GM12878 (cell line): ENCODE data around the gene ZNG1C.
"Not testable (repeated sequence)": the region's sequence is repeated elsewhere in the genome, so short reads cannot be mapped to it uniquely, and the experiment has no call there.

Experiments
- CTCF ChIP-seq, 3 experiments: IDR thresholded peaks in 2 of 3; conservative IDR thresholded peaks in 1 of 3; 2 replicates each; pipeline ENCODE4 v1.5.1; 2011; ENCODE audit warnings: low read depth in 3 of 3, low read length in 3 of 3, mild to moderate bottlenecking in 3 of 3, control low read depth in 2 of 3, moderate library complexity in 2 of 3, inconsistent platforms in 1 of 3, mixed read lengths in 1 of 3; ENCODE audit not compliant: control insufficient read depth in 2 of 3, insufficient read depth in 1 of 3; ENCODE audit errors: extremely low read depth in 1 of 3
- EP300 ChIP-seq, 2 experiments: fragments of 150-350 bp in 1 of 2; IDR thresholded peaks; 2 replicates each; pipeline ENCODE4 v1.6.1; 2011 to 2012; ENCODE audit warnings: low read depth in 2 of 2, low read length in 2 of 2, borderline replicate concordance in 1 of 2, improper control_type of control experiment in 1 of 2, inconsistent platforms in 1 of 2; ENCODE audit not compliant: control insufficient read depth in 1 of 2
- ESRRA ChIP-seq: IDR thresholded peaks from 2 replicates; pipeline ENCODE4 v1.6.1; 2012; ENCODE audit warnings: mild to moderate bottlenecking, low read length, improper control_type of control experiment
- ETV6 ChIP-seq, 2 experiments: fragments of 450-650 bp in 1 of 2; IDR thresholded peaks in 1 of 2; conservative IDR thresholded peaks in 1 of 2; 2 replicates each; pipeline ENCODE4 v1.6.1; 2014; ENCODE audit warnings: antibody characterized with exemption in 1 of 2, borderline replicate concordance in 1 of 2, low read depth in 1 of 2, mild to moderate bottlenecking in 1 of 2, moderate library complexity in 1 of 2
- FOS ChIP-seq: IDR thresholded peaks from 3 replicates; pipeline ENCODE4 v1.6.1; 2011; ENCODE audit warnings: borderline replicate concordance; ENCODE audit not compliant: insufficient read length; ENCODE audit errors: extremely low read depth
- IKZF1 ChIP-seq: fragments of 450-650 bp; conservative IDR thresholded peaks from 2 replicates; pipeline ENCODE4 v1.6.1; 2017; ENCODE audit warnings: antibody characterized with exemption, mild to moderate bottlenecking
- MXI1 ChIP-seq: fragments of 150-350 bp; IDR thresholded peaks from 2 replicates; pipeline ENCODE4 v1.6.1; 2011; ENCODE audit warnings: low read depth, mild to moderate bottlenecking, inconsistent platforms, low read length, improper control_type of control experiment
- POLR2A ChIP-seq: IDR thresholded peaks from 2 replicates; pipeline ENCODE4 v1.6.1; 2011; ENCODE audit warnings: low read depth, mild to moderate bottlenecking, low read length
- POLR2AphosphoS5 ChIP-seq: IDR thresholded peaks from 2 replicates; pipeline ENCODE4 v1.6.1; 2011; ENCODE audit warnings: mild to moderate bottlenecking, low read length, inconsistent platforms
- RB1 ChIP-seq: fragments of 450-650 bp; formaldehyde crosslinking; IDR thresholded peaks from 2 replicates; pipeline ENCODE4 v1.6.1; 2017; ENCODE audit warnings: mild to moderate bottlenecking, borderline replicate concordance
- SRF ChIP-seq, 2 experiments: IDR thresholded peaks; 2 replicates each; pipeline ENCODE4 v1.6.1; 2011; ENCODE audit warnings: low read depth in 2 of 2, low read length in 2 of 2, mild to moderate bottlenecking in 1 of 2, moderate library complexity in 1 of 2
- TF ChIP-seq, protein P1 (sequence below): fragments of 450-650 bp; IDR thresholded peaks from 2 replicates; pipeline ENCODE4 v1.6.1; 2016; ENCODE audit warnings: mild to moderate bottlenecking
- TF ChIP-seq, protein P2 (sequence below): IDR thresholded peaks from 2 replicates; pipeline ENCODE4 v1.6.1; 2012; ENCODE audit warnings: low read depth, low read length, improper control_type of control experiment

DNA sequence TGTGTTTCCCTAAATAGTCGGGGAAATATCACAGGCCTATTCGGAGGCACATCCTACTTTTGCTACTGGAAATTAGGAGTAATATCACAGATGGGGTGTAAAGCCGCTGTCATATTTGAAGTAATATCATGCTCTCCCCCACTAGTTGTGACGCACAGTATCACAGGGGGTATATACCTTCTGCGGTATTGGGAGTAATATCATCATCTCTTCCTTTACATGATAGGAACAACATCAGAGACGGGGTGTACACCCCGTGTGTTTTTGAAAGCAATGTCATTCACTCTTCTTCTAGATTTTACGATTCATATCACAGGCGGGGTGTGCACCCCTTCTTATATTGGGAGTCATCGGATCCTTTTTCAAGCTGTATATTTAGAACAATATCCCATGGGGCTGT is 76.4 kb downstream of the ZNG1C start:
- not testable (repeated sequence) for TF ChIP-seq FOS; RB1; ESRRA; CTCF (IDR thresholded peaks at IDR 0.05 in 2 of 3, conservative IDR thresholded peaks at IDR 0.05 in 1 of 3; ENCODE audit: control insufficient read depth in 2 of 3, extremely low read depth in 1 of 3, insufficient read depth in 1 of 3, low read depth in 3 of 3, low read length in 3 of 3); SRF (IDR thresholded peaks at IDR 0.05; ENCODE audit: low read depth in 2 of 2, low read length in 2 of 2); POLR2A; ETV6 (conservative IDR thresholded peaks at IDR 0.05 in 1 of 2, IDR thresholded peaks at IDR 0.05 in 1 of 2; ENCODE audit: borderline replicate concordance in 1 of 2, low read depth in 1 of 2); EP300 (IDR thresholded peaks at IDR 0.05; ENCODE audit: borderline replicate concordance in 1 of 2, control insufficient read depth in 1 of 2, low read depth in 2 of 2, low read length in 2 of 2); MXI1; IKZF1; POLR2AphosphoS5
- TF ChIP-seq, protein P1, sequence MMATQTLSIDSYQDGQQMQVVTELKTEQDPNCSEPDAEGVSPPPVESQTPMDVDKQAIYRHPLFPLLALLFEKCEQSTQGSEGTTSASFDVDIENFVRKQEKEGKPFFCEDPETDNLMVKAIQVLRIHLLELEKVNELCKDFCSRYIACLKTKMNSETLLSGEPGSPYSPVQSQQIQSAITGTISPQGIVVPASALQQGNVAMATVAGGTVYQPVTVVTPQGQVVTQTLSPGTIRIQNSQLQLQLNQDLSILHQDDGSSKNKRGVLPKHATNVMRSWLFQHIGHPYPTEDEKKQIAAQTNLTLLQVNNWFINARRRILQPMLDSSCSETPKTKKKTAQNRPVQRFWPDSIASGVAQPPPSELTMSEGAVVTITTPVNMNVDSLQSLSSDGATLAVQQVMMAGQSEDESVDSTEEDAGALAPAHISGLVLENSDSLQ, result not testable (repeated sequence)
- TF ChIP-seq, protein P2, sequence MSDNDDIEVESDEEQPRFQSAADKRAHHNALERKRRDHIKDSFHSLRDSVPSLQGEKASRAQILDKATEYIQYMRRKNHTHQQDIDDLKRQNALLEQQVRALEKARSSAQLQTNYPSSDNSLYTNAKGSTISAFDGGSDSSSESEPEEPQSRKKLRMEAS, result not testable (repeated sequence)
